ENCODE results near the gene ADARB1.
A peak's percentile ranks its signal among the peaks of the same experiment; 100 is the strongest.
"Not testable (repeated sequence)": the region's sequence is repeated elsewhere in the genome, so short reads cannot be mapped to it uniquely, and the experiment has no call there.

ADARB1 gene

GRCh38 chr21:45074048-45074817 is at the start of gene ADARB1:
ADARB1 (plus strand) TSS chr21:45074580; CDS start chr21:45171657, 97,077 bp downstream.
- H3K4me3 ChIP-seq (replicated peaks; ENCODE audit: low read depth, low read length), result peak within 1 kb of the TSS; percentile 69
- TF ChIP-seq CTCF (IDR thresholded peaks at IDR 0.05; ENCODE audit: low read length, missing control alignments), result no peak
- DNase-seq (ENCODE audit: low read depth), result peak; percentile 50

GRCh38 chr21:45026066-45026745 is 48.2 kb upstream of the ADARB1 start:
- no peak for DNase-seq (ENCODE audit: low read depth)
- no peak overlapping the region for H3K4me3 ChIP-seq (replicated peaks; ENCODE audit: low read depth, low read length)
- TF ChIP-seq CTCF (IDR thresholded peaks at IDR 0.05; ENCODE audit: low read length, missing control alignments), result no peak

GRCh38 chr21:45026826-45027225 is 47.6 kb upstream of the ADARB1 start:
- H3K4me3 ChIP-seq (replicated peaks; ENCODE audit: low read depth, low read length), result no peak overlapping the region

GRCh38 chr21:45027241-45028196 is 46.9 kb upstream of the ADARB1 start:
- no peak overlapping the region for H3K4me3 ChIP-seq (replicated peaks; ENCODE audit: low read depth, low read length)
- DNase-seq (ENCODE audit: low read depth), result no peak
- no peak for TF ChIP-seq CTCF (IDR thresholded peaks at IDR 0.05; ENCODE audit: low read length, missing control alignments)

More at GRCh38 chr21:45026826-45027225, 47.6 kb upstream of the ADARB1 start:
- no peak for TF ChIP-seq CTCF (IDR thresholded peaks at IDR 0.05; ENCODE audit: low read length, missing control alignments)
- no peak for DNase-seq (ENCODE audit: low read depth)

GRCh38 chr21:45028645-45029044 is 45.7 kb upstream of the ADARB1 start:
- DNase-seq (ENCODE audit: low read depth); H3K4me3 ChIP-seq (replicated peaks; ENCODE audit: low read depth, low read length): not testable (repeated sequence)

GRCh38 chr21:45029298-45029947 is 45.0 kb upstream of the ADARB1 start:
- no peak for TF ChIP-seq CTCF (IDR thresholded peaks at IDR 0.05; ENCODE audit: low read length, missing control alignments)
- H3K4me3 ChIP-seq (replicated peaks; ENCODE audit: low read depth, low read length), result no peak overlapping the region
- peak; percentile 42 for DNase-seq (ENCODE audit: low read depth)
